Hepatocyte (in vitro differentiated cells): Measurements from ENCODE around the gene KXD1.

Source experiments
- CTCF ChIP-seq: fragments of 200-600 bp; sonication (generic); IDR thresholded peaks from 2 replicates; pipeline ENCODE4 v1.5.1; 2016; ENCODE audit warnings: antibody characterized with exemption, mild to moderate bottlenecking; ENCODE audit not compliant: poor library complexity
- EZH2phosphoT487 ChIP-seq: fragments of 200-600 bp; sonication (generic); IDR thresholded peaks from one replicate; pipeline ENCODE4 v1.6.1; 2018; ENCODE audit warnings: antibody characterized with exemption, mild to moderate bottlenecking, low read depth, moderate library complexity; ENCODE audit not compliant: unreplicated experiment, severe bottlenecking

GRCh38 chr19:18603958-18604819 is 46.5 kb downstream of the KXD1 start:
- TF ChIP-seq CTCF (no peak), EZH2phosphoT487 (peak; percentile 62)
